SK-N-SH treated with all-trans-retinoic acid at 6 μM for 48 hours (cell line): ENCODE data around the gene MALRD1.

ENCODE experiments used
- ATAC-seq: fragments of 200-7000 bp; cut with Tn5 transposase; 3 replicates; pipeline ENCODE4 v1.9.1; 2020; ENCODE audit warnings: mild to moderate bottlenecking, moderate library complexity
- ARNTL ChIP-seq: fragments of 450-650 bp; formaldehyde crosslinking; IDR thresholded peaks from 2 replicates; pipeline ENCODE4 v1.5.0; 2020; ENCODE audit warnings: low read depth, mild to moderate bottlenecking, moderate library complexity, borderline replicate concordance
- BACH2 ChIP-seq: fragments of 250-450 bp; sonication (Bioruptor Pico); IDR thresholded peaks from 2 replicates; pipeline ENCODE4 v1.9.0; 2021; ENCODE audit warnings: mild to moderate bottlenecking, borderline replicate concordance
- CSDC2 ChIP-seq: fragments of 250-450 bp; sonication (Bioruptor Pico); IDR thresholded peaks from 2 replicates; pipeline ENCODE4 v1.5.0; 2020; ENCODE audit warnings: mild to moderate bottlenecking, moderate library complexity
- ESRRG ChIP-seq: fragments of 250-450 bp; sonication (Bioruptor Pico); IDR thresholded peaks from 2 replicates; pipeline ENCODE4 v1.6.1; 2021; ENCODE audit warnings: mild to moderate bottlenecking
- ISL1 ChIP-seq: fragments of 250-450 bp; sonication (Bioruptor Pico); IDR thresholded peaks from 2 replicates; pipeline ENCODE4 v2.1.2; 2022; ENCODE audit warnings: mild to moderate bottlenecking, moderate library complexity
- OSR1 ChIP-seq: fragments of 250-450 bp; sonication (Bioruptor Pico); IDR thresholded peaks from 2 replicates; pipeline ENCODE4 v1.8.0; 2022; ENCODE audit warnings: moderate library complexity, mild to moderate bottlenecking, inconsistent platforms
- POU6F1 ChIP-seq: fragments of 250-450 bp; sonication (Bioruptor Pico); IDR thresholded peaks from 2 replicates; pipeline ENCODE4 v1.8.0; 2021; ENCODE audit warnings: low read depth, mild to moderate bottlenecking, moderate library complexity, borderline replicate concordance
- PPARA ChIP-seq: fragments of 250-450 bp; sonication (Bioruptor Pico); IDR thresholded peaks from 2 replicates; pipeline ENCODE4 v1.5.0; 2020; ENCODE audit warnings: mild to moderate bottlenecking, borderline replicate concordance
- RARB ChIP-seq: fragments of 250-450 bp; sonication (Bioruptor Pico); IDR thresholded peaks from 2 replicates; pipeline ENCODE4 v1.8.0; 2021; ENCODE audit warnings: mild to moderate bottlenecking, moderate library complexity
- SNAI2 ChIP-seq: fragments of 250-450 bp; sonication (Bioruptor Pico); IDR thresholded peaks from 2 replicates; pipeline ENCODE4 v1.5.0; 2020; ENCODE audit warnings: mild to moderate bottlenecking, moderate library complexity
- TCF4 ChIP-seq: fragments of 250-450 bp; sonication (Bioruptor Pico); IDR thresholded peaks from 2 replicates; pipeline ENCODE4 v1.8.0; 2021; ENCODE audit warnings: mild to moderate bottlenecking, moderate library complexity, borderline replicate concordance
- TOX ChIP-seq: fragments of 250-450 bp; sonication (Bioruptor Pico); IDR thresholded peaks from 2 replicates; pipeline ENCODE4 v1.8.0; 2021; ENCODE audit warnings: mild to moderate bottlenecking, moderate library complexity, borderline replicate concordance
- ZC3H10 ChIP-seq: fragments of 250-450 bp; sonication (Bioruptor Pico); IDR thresholded peaks from 2 replicates; pipeline ENCODE4 v1.5.1; 2021; ENCODE audit warnings: mild to moderate bottlenecking, moderate library complexity
- ZFP3 ChIP-seq: fragments of 250-450 bp; sonication (Bioruptor Pico); IDR thresholded peaks from 2 replicates; pipeline ENCODE4 v1.5.0; 2020; ENCODE audit warnings: mild to moderate bottlenecking, moderate library complexity
- ZFP30 ChIP-seq: fragments of 450-650 bp; formaldehyde crosslinking; IDR thresholded peaks from 2 replicates; pipeline ENCODE4 v1.5.0; 2022; ENCODE audit warnings: mild to moderate bottlenecking, moderate library complexity
- ZNF565 ChIP-seq: fragments of 450-650 bp; formaldehyde crosslinking; conservative IDR thresholded peaks from 2 replicates; pipeline ENCODE4 v1.5.0; 2020; ENCODE audit warnings: low read depth, mild to moderate bottlenecking, moderate library complexity
- ZNF70 ChIP-seq: fragments of 450-650 bp; formaldehyde crosslinking; IDR thresholded peaks from 2 replicates; pipeline ENCODE4 v1.5.0; 2020; ENCODE audit warnings: mild to moderate bottlenecking, moderate library complexity
- ZNF8 ChIP-seq: fragments of 450-650 bp; formaldehyde crosslinking; IDR thresholded peaks from 2 replicates; pipeline ENCODE4 v1.5.0; 2020; ENCODE audit warnings: mild to moderate bottlenecking, moderate library complexity
- TF ChIP-seq, protein P1 (sequence below): fragments of 250-450 bp; sonication (Bioruptor Pico); IDR thresholded peaks from 2 replicates; pipeline ENCODE4 v1.5.1; 2020; ENCODE audit warnings: low read depth, mild to moderate bottlenecking, moderate library complexity
- TF ChIP-seq, protein P2 (sequence below): fragments of 250-450 bp; sonication (Bioruptor Pico); IDR thresholded peaks from 2 replicates; pipeline ENCODE4 v1.8.0; 2020; ENCODE audit warnings: mild to moderate bottlenecking, moderate library complexity, borderline replicate concordance
- TF ChIP-seq, protein P3 (sequence below): fragments of 250-450 bp; sonication (Bioruptor Pico); IDR thresholded peaks from 2 replicates; pipeline ENCODE4 v1.5.0; 2020; ENCODE audit warnings: mild to moderate bottlenecking, moderate library complexity

Gene MALRD1

GRCh38 chr10:19347621-19348020 lies 299.0 kb downstream of the MALRD1 start:
- no peak for ATAC-seq
- TF ChIP-seq ZNF8 (no peak), ZNF70 (CRISPR knock-in tag) (no peak), ARNTL (CRISPR knock-in tag) (no peak), TCF4 (CRISPR knock-in tag) (no peak), ZFP3 (CRISPR knock-in tag) (no peak), SNAI2 (no peak), ESRRG (CRISPR knock-in tag) (no peak), ZC3H10 (CRISPR knock-in tag) (no peak), POU6F1 (CRISPR knock-in tag) (no peak), CSDC2 (no peak), OSR1 (CRISPR knock-in tag) (no peak), ISL1 (CRISPR knock-in tag) (no peak), BACH2 (CRISPR knock-in tag) (no peak)
- TF ChIP-seq, protein P1, sequence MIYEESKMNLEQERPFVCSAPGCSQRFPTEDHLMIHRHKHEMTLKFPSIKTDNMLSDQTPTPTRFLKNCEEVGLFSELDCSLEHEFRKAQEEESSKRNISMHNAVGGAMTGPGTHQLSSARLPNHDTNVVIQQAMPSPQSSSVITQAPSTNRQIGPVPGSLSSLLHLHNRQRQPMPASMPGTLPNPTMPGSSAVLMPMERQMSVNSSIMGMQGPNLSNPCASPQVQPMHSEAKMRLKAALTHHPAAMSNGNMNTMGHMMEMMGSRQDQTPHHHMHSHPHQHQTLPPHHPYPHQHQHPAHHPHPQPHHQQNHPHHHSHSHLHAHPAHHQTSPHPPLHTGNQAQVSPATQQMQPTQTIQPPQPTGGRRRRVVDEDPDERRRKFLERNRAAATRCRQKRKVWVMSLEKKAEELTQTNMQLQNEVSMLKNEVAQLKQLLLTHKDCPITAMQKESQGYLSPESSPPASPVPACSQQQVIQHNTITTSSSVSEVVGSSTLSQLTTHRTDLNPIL (CRISPR knock-in tag) = no peak
- TF ChIP-seq, protein P2, sequence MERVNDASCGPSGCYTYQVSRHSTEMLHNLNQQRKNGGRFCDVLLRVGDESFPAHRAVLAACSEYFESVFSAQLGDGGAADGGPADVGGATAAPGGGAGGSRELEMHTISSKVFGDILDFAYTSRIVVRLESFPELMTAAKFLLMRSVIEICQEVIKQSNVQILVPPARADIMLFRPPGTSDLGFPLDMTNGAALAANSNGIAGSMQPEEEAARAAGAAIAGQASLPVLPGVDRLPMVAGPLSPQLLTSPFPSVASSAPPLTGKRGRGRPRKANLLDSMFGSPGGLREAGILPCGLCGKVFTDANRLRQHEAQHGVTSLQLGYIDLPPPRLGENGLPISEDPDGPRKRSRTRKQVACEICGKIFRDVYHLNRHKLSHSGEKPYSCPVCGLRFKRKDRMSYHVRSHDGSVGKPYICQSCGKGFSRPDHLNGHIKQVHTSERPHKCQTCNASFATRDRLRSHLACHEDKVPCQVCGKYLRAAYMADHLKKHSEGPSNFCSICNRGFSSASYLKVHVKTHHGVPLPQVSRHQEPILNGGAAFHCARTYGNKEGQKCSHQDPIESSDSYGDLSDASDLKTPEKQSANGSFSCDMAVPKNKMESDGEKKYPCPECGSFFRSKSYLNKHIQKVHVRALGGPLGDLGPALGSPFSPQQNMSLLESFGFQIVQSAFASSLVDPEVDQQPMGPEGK (CRISPR knock-in tag) = no peak
- TF ChIP-seq, protein P3, sequence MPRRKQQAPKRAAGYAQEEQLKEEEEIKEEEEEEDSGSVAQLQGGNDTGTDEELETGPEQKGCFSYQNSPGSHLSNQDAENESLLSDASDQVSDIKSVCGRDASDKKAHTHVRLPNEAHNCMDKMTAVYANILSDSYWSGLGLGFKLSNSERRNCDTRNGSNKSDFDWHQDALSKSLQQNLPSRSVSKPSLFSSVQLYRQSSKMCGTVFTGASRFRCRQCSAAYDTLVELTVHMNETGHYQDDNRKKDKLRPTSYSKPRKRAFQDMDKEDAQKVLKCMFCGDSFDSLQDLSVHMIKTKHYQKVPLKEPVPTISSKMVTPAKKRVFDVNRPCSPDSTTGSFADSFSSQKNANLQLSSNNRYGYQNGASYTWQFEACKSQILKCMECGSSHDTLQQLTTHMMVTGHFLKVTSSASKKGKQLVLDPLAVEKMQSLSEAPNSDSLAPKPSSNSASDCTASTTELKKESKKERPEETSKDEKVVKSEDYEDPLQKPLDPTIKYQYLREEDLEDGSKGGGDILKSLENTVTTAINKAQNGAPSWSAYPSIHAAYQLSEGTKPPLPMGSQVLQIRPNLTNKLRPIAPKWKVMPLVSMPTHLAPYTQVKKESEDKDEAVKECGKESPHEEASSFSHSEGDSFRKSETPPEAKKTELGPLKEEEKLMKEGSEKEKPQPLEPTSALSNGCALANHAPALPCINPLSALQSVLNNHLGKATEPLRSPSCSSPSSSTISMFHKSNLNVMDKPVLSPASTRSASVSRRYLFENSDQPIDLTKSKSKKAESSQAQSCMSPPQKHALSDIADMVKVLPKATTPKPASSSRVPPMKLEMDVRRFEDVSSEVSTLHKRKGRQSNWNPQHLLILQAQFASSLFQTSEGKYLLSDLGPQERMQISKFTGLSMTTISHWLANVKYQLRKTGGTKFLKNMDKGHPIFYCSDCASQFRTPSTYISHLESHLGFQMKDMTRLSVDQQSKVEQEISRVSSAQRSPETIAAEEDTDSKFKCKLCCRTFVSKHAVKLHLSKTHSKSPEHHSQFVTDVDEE = no peak

- ATAC-seq = no peak
- no peak for TF ChIP-seq ZNF8
- no peak for TF ChIP-seq ARNTL (CRISPR knock-in tag)
- TF ChIP-seq, protein P1 (CRISPR knock-in tag) = no peak
- no peak for TF ChIP-seq RARB (CRISPR knock-in tag)
- TF ChIP-seq, protein P2 (CRISPR knock-in tag) = no peak
- no peak for TF ChIP-seq BACH2 (CRISPR knock-in tag)
- TF ChIP-seq PPARA (CRISPR knock-in tag) = no peak
- TF ChIP-seq OSR1 (CRISPR knock-in tag) = no peak
- no peak for TF ChIP-seq CSDC2
- TF ChIP-seq ZFP30 (CRISPR knock-in tag) = no peak
- no peak for TF ChIP-seq ZC3H10 (CRISPR knock-in tag)
- no peak for TF ChIP-seq ZNF565 (CRISPR knock-in tag)
- no peak for TF ChIP-seq TCF4 (CRISPR knock-in tag)
- TF ChIP-seq ZNF70 (CRISPR knock-in tag) = no peak
- no peak for TF ChIP-seq ZFP3 (CRISPR knock-in tag)
- no peak for TF ChIP-seq SNAI2
- TF ChIP-seq ESRRG (CRISPR knock-in tag) = no peak
- no peak for TF ChIP-seq TOX
Observed at GRCh38 chr10:19367176-19367575, 318.6 kb downstream of the MALRD1 start.
